MCF 10A (cell line): ENCODE data around the gene CXorf38. TPM values are rescaled to one million over a fixed set of nuclear protein-coding genes. Genes with fewer than 3 reads are reported as not detected.
A peak's percentile ranks its signal among the peaks of the same experiment; 100 is the strongest.

Experiments
- BruUV-seq: library from RNA; stranded (reverse); fragments of 400-500 nt; replicated peaks from 2 replicates; lab custom pipeline; 2021; lab: Mats Ljungman, UMichigan
- CTCF ChIA-PET: fragments of 300-600 bp; sonication (Branson Sonifier 250); formaldehyde crosslinking; extraction: SDS; loops from one replicate; lab custom pipeline; 2021; ENCODE audit warnings: antibody characterized with exemption, inconsistent platforms; lab: Yijun Ruan, JAX
- POLR2A ChIA-PET: fragments of 300-600, 350-650 bp; sonication (Branson Sonifier 250); formaldehyde crosslinking; extraction: SDS; loops from one replicate; lab custom pipeline; 2020; ENCODE audit warnings: antibody characterized with exemption, inconsistent platforms; lab: Yijun Ruan, JAX
- DNase-seq: peaks from one replicate; pipeline ENCODE4 v3.0.0-alpha.2; 2018; ENCODE audit not compliant: unreplicated experiment
- H3K27ac Mint-ChIP-seq: one replicate; pipeline ENCODE4 v1.8.0; 2022; ENCODE audit warnings: mild to moderate bottlenecking, low read depth, mixed read lengths; ENCODE audit not compliant: unreplicated experiment
- H3K27me3 Mint-ChIP-seq: one replicate; pipeline ENCODE4 v1.8.0; 2022; ENCODE audit warnings: mixed read lengths; ENCODE audit not compliant: insufficient read depth, unreplicated experiment
- H3K36me3 Mint-ChIP-seq: one replicate; pipeline ENCODE4 v1.8.0; 2022; ENCODE audit warnings: mild to moderate bottlenecking, moderate library complexity, mixed read lengths; ENCODE audit not compliant: insufficient read depth, unreplicated experiment
- H3K4me1 Mint-ChIP-seq: one replicate; pipeline ENCODE4 v1.8.0; 2022; ENCODE audit warnings: mixed read lengths; ENCODE audit not compliant: insufficient read depth, unreplicated experiment
- H3K4me3 Mint-ChIP-seq: one replicate; pipeline ENCODE4 v1.8.0; 2022; ENCODE audit warnings: mild to moderate bottlenecking, moderate library complexity, mixed read lengths; ENCODE audit not compliant: unreplicated experiment
- H3K9me3 Mint-ChIP-seq: one replicate; pipeline ENCODE4 v1.8.0; 2022; ENCODE audit warnings: mixed read lengths; ENCODE audit not compliant: unreplicated experiment
- intact Hi-C: fragments of 100-400 bp; cut with micrococcal nuclease; formaldehyde crosslinking; loops from 2 replicates; pipeline ENCODE4 v1.14.1; 2022
- total RNA-seq: library from RNA; stranded (reverse); gene quantifications from 2 replicates; pipeline ENCODE4 v1.2.3, GENCODE V29; 2022
- TF ChIP-seq, protein P1 (sequence below): fragments of 200-600 bp; IDR thresholded peaks from one replicate; pipeline ENCODE4 v1.8.0; 2022; ENCODE audit warnings: antibody characterized with exemption, mild to moderate bottlenecking; ENCODE audit not compliant: unreplicated experiment

Gene CXorf38
- total RNA-seq, 1 experiment from 2014 or later: 21.4 TPM

DNA sequence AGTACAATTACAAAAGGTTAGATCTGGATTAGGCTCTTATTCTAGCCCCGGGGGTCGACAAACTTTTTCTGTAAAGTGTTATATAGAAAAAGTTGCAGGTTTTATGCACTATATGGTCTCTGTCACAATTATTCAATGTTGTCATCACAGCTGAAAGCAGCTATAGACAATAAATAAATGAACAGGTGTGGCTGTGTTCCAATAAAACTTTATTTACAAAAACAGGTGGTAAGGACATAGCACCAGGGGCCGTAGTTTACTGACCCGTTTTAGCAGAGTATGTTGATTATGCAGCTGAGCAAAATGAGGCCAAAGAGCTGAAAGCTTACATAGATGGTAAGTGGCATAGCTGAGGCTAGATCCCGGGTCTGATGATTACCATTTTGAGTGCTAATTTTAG, 13.0 kb upstream of the CXorf38 start:
- Mint-ChIP-seq H3K27ac (no peak overlapping the region), H3K27me3 (no peaks in the 10 kb centered on the region), H3K4me3 (no peak overlapping the region), H3K4me1 (no peaks in the 10 kb centered on the region), H3K9me3 (no peaks in the 10 kb centered on the region), H3K36me3 (peaks cover 32% of the 10 kb centered on the region)
- ChIA-PET POLR2A (no interaction called here), CTCF (interaction anchor here (2.9 kb wide), 1 partner anchor 9 kb away, joined by 7 read pairs; no protein-coding TSS in a partner anchor)
- TF ChIP-seq, protein P1, sequence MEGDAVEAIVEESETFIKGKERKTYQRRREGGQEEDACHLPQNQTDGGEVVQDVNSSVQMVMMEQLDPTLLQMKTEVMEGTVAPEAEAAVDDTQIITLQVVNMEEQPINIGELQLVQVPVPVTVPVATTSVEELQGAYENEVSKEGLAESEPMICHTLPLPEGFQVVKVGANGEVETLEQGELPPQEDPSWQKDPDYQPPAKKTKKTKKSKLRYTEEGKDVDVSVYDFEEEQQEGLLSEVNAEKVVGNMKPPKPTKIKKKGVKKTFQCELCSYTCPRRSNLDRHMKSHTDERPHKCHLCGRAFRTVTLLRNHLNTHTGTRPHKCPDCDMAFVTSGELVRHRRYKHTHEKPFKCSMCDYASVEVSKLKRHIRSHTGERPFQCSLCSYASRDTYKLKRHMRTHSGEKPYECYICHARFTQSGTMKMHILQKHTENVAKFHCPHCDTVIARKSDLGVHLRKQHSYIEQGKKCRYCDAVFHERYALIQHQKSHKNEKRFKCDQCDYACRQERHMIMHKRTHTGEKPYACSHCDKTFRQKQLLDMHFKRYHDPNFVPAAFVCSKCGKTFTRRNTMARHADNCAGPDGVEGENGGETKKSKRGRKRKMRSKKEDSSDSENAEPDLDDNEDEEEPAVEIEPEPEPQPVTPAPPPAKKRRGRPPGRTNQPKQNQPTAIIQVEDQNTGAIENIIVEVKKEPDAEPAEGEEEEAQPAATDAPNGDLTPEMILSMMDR: no peak
- no peak for DNase-seq
- no TSS peak for BruUV-seq
- intact Hi-C loops: no loop called here

DNA sequence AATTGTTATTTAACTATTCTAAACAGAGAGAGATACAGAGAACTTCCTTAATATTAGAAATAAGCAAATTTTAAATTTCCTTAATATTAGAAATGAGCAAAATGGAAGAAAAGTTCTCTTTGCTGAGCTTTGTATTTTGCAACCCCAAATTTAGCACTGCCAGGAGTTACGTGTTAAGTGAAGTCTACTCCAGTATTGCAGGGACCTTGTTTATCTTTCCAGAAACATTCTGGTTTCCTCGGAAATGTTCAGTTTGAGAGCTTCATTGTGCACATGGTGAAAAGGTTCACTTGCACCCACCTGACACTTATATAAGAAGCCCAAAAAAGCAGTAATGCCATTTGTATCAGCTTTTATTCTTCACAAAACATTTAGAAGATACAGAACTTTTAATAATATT, 6.2 kb upstream of the CXorf38 start:
- H3K36me3 Mint-ChIP-seq: peaks cover 22% of the 10 kb centered on the region
- POLR2A ChIA-PET: no interaction called here
- H3K4me1 Mint-ChIP-seq: no peaks in the 10 kb centered on the region
- no peak overlapping the region for H3K4me3 Mint-ChIP-seq
- no TSS peak for BruUV-seq
- intact Hi-C loops: no loop called here
- TF ChIP-seq, protein P1: no peak
- peaks cover 17% of the 10 kb centered on the region for H3K27me3 Mint-ChIP-seq
- CTCF ChIA-PET: interaction anchor here (3.4 to 8.0 kb wide), 2 partner anchors 140 to 462 kb away, joined by 21 to 51 read pairs; no protein-coding TSS in a partner anchor
- no peaks in the 10 kb centered on the region for H3K9me3 Mint-ChIP-seq
- no peak overlapping the region for H3K27ac Mint-ChIP-seq
- DNase-seq: no peak

- DNase-seq: no peak
- intact Hi-C loops: no loop called here
- Mint-ChIP-seq H3K27ac (no peak overlapping the region), H3K36me3 (peaks cover 20% of the 10 kb centered on the region), H3K4me1 (no peaks in the 10 kb centered on the region), H3K9me3 (no peaks in the 10 kb centered on the region), H3K4me3 (no peak overlapping the region), H3K27me3 (peaks cover 17% of the 10 kb centered on the region)
- POLR2A ChIA-PET: no interaction called here
- CTCF ChIA-PET: interaction anchor here (0.6 to 8.0 kb wide), 12 partner anchors 9 to 728 kb away, joined by 4 to 51 read pairs (median 6); no protein-coding TSS in a partner anchor
- TF ChIP-seq, protein P1: no peak
- BruUV-seq: no TSS peak
Measured at GRCh38 chrX:40652664-40653063, 5.3 kb upstream of the CXorf38 start.

DNA sequence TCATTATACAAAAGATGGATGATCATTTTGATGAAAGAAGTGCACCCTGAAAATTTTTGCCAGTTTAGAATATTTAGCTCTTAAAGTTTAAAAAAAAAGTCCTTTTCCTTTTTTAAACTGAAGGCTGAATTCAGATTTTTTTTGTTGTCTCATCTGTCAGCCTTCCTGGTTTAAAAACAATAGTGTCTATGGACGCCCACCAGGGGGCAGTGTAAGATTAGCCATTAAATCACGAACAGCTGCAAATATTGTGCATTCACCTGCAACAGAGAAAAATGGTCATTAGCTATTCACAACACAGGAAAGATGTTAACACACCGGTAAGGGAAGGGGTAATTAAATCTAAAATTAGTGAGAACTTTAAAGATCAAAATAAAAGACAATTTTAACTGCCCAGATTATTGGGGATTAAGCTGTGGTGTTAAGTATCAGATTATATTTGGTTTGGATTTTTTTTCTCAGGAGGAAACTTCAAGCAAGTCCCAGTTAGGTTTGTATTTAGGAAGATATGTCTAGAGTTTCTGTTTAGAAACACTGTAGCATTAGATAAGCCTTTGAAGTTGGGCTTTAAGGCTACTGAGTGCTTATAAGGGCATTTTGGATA, 4.4 kb upstream of the CXorf38 start:
- peak; percentile 79 for DNase-seq
- Mint-ChIP-seq H3K36me3 (peaks cover 15% of the 10 kb centered on the region), H3K4me3 (no peak overlapping the region), H3K27me3 (peaks cover 17% of the 10 kb centered on the region), H3K4me1 (no peaks in the 10 kb centered on the region), H3K27ac (no peak overlapping the region), H3K9me3 (no peaks in the 10 kb centered on the region)
- BruUV-seq: no TSS peak
- POLR2A ChIA-PET: interaction anchor here (0.7 kb wide), 1 partner anchor 1919 kb away, joined by 3 read pairs; no protein-coding TSS in a partner anchor
- intact Hi-C loops: loop anchor here (1.0 kb wide), 6 partner anchors 84 to 602 kb away; partner anchors contain the start of gene MED14
- TF ChIP-seq, protein P1: peak; percentile 73
- CTCF ChIA-PET: interaction anchor here (0.5 to 8.0 kb wide), 49 partner anchors 7 to 1203 kb away, joined by 3 to 51 read pairs (median 4); no protein-coding TSS in a partner anchor
